ENCODE data around the gene RGS12. TPM values are rescaled to one million over a fixed set of nuclear protein-coding genes. Genes with fewer than 3 reads are reported as not detected.

Gene RGS12
- total RNA-seq, 1 donor from 2014 or later = 107 TPM

- H3K27ac Mint-ChIP-seq (ENCODE audit: unreplicated experiment) = no peak overlapping the region
- DNase-seq = no peak
Observed at GRCh38 chr4:3290476-3290875, 2.3 kb upstream of the RGS12 start.

GRCh38 chr4:3290889-3291321, 1.9 kb upstream of the RGS12 start:
- Mint-ChIP-seq H3K9me3 (ENCODE audit: unreplicated experiment) (peaks cover 13% of the 10 kb centered on the region), H3K27me3 (ENCODE audit: unreplicated experiment) (peaks cover 16% of the 10 kb centered on the region), H3K27ac (ENCODE audit: unreplicated experiment) (no peak overlapping the region), H3K4me3 (ENCODE audit: unreplicated experiment) (no peak overlapping the region), H3K36me3 (ENCODE audit: unreplicated experiment) (no peaks in the 10 kb centered on the region), H3K4me1 (ENCODE audit: low read depth, unreplicated experiment) (peaks cover 16% of the 10 kb centered on the region)
- no peak for DNase-seq
- no peak for TF ChIP-seq CTCF (IDR thresholded peaks at IDR 0.05; ENCODE audit: partially characterized antibody, unreplicated experiment)

More at GRCh38 chr4:3290476-3290875, 2.3 kb upstream of the RGS12 start:
- Mint-ChIP-seq H3K9me3 (ENCODE audit: unreplicated experiment) (peaks cover 10% of the 10 kb centered on the region), H3K36me3 (ENCODE audit: unreplicated experiment) (no peaks in the 10 kb centered on the region), H3K27me3 (ENCODE audit: unreplicated experiment) (peaks cover 16% of the 10 kb centered on the region), H3K4me3 (ENCODE audit: unreplicated experiment) (no peak overlapping the region), H3K4me1 (ENCODE audit: low read depth, unreplicated experiment) (peaks cover 16% of the 10 kb centered on the region)
- TF ChIP-seq CTCF (IDR thresholded peaks at IDR 0.05; ENCODE audit: partially characterized antibody, unreplicated experiment) = no peak

GRCh38 chr4:3291411-3291968, 1.3 kb upstream of the RGS12 start:
- peak overlapping the region; percentile 94 for H3K4me3 Mint-ChIP-seq (ENCODE audit: unreplicated experiment)
- peaks cover 20% of the 10 kb centered on the region for H3K27me3 Mint-ChIP-seq (ENCODE audit: unreplicated experiment)
- peaks cover 13% of the 10 kb centered on the region for H3K9me3 Mint-ChIP-seq (ENCODE audit: unreplicated experiment)
- peak overlapping the region; percentile 66 for H3K27ac Mint-ChIP-seq (ENCODE audit: unreplicated experiment)
- no peak for DNase-seq
- H3K4me1 Mint-ChIP-seq (ENCODE audit: low read depth, unreplicated experiment) = peaks cover 16% of the 10 kb centered on the region
- TF ChIP-seq CTCF (IDR thresholded peaks at IDR 0.05; ENCODE audit: partially characterized antibody, unreplicated experiment) = no peak
- H3K36me3 Mint-ChIP-seq (ENCODE audit: unreplicated experiment) = no peaks in the 10 kb centered on the region

GRCh38 chr4:3291969-3292570, 751 bp upstream of the RGS12 start:
- Mint-ChIP-seq H3K9me3 (ENCODE audit: unreplicated experiment) (peaks cover 11% of the 10 kb centered on the region), H3K27me3 (ENCODE audit: unreplicated experiment) (peaks cover 19% of the 10 kb centered on the region)

More at GRCh38 chr4:3291969-3292570, 751 bp upstream of the RGS12 start:
- no peak for TF ChIP-seq CTCF (IDR thresholded peaks at IDR 0.05; ENCODE audit: partially characterized antibody, unreplicated experiment)
- Mint-ChIP-seq H3K36me3 (ENCODE audit: unreplicated experiment) (no peaks in the 10 kb centered on the region), H3K27ac (ENCODE audit: unreplicated experiment) (peak overlapping the region; percentile 66), H3K4me3 (ENCODE audit: unreplicated experiment) (peak overlapping the region; percentile 94), H3K4me1 (ENCODE audit: low read depth, unreplicated experiment) (peaks cover 14% of the 10 kb centered on the region)
- DNase-seq = peak; percentile 64
